ENCODE measurements around the gene CENPP.
A peak's percentile ranks its signal among the peaks of the same experiment; 100 is the strongest.

The CENPP gene

GRCh38 chr9:92496396-92497176 is 170.8 kb downstream of the CENPP start:
- no peak for DNase-seq
- no peak overlapping the region for H3K4me3 ChIP-seq (ENCODE audit: control insufficient read depth in 1 of 7, extremely low read depth in 1 of 7, insufficient read depth in 4 of 7, low read depth in 2 of 7, low read length in 6 of 7)
- 96% methylated on average over 3 of the region's 5 CpGs for WGBS (ENCODE audit: insufficient coverage)
- H3K27me3 ChIP-seq (replicated peaks in 2 of 5; ENCODE audit: control insufficient read depth in 4 of 5, insufficient read depth in 5 of 5, low read length in 4 of 5) = no peaks in the 10 kb centered on the region
- no peaks in the 10 kb centered on the region for H3K4me1 ChIP-seq (ENCODE audit: control extremely low read depth in 1 of 4, control insufficient read depth in 4 of 4, insufficient read depth in 4 of 4, low read length in 3 of 4)
- no peak overlapping the region for H3K27ac ChIP-seq (ENCODE audit: insufficient read depth in 1 of 2, low read depth in 1 of 2, low read length in 2 of 2, poor library complexity in 1 of 2, severe bottlenecking in 2 of 2)
- ChIA-PET POLR2A (no interaction called here), CTCF (no interaction called here)
- no peaks in the 10 kb centered on the region for H3K9me3 ChIP-seq (ENCODE audit: control extremely low read depth in 1 of 5, control insufficient read depth in 4 of 5, insufficient read depth in 2 of 5, low read depth in 1 of 5, low read length in 4 of 5)
- peaks cover 0 to 2% (median 0%) of the 10 kb centered on the region in 4 experiments for H3K36me3 ChIP-seq (ENCODE audit: control insufficient read depth in 4 of 4, insufficient read depth in 4 of 4, low read length in 3 of 4)

- ChIA-PET POLR2A (no interaction called here), CTCF (interaction anchor here (0.7 to 2.6 kb wide), 3 partner anchors 9 to 17 kb away, joined by 3 to 6 read pairs (median 3); partner anchors contain the start of gene ASPN)
- Histone ChIP-seq H3K27me3 (replicated peaks in 2 of 5; ENCODE audit: control insufficient read depth in 4 of 5, insufficient read depth in 5 of 5, low read length in 4 of 5) (no peaks in the 10 kb centered on the region), H3K27ac (ENCODE audit: insufficient read depth in 1 of 2, low read depth in 1 of 2, low read length in 2 of 2, poor library complexity in 1 of 2, severe bottlenecking in 2 of 2) (no peak overlapping the region), H3K9me3 (ENCODE audit: control extremely low read depth in 1 of 5, control insufficient read depth in 4 of 5, insufficient read depth in 2 of 5, low read depth in 1 of 5, low read length in 4 of 5) (no peaks in the 10 kb centered on the region), H3K4me1 (ENCODE audit: control extremely low read depth in 1 of 4, control insufficient read depth in 4 of 4, insufficient read depth in 4 of 4, low read length in 3 of 4) (no peaks in the 10 kb centered on the region), H3K36me3 (ENCODE audit: control insufficient read depth in 4 of 4, insufficient read depth in 4 of 4, low read length in 3 of 4) (no peaks in the 10 kb centered on the region), H3K4me3 (ENCODE audit: control insufficient read depth in 1 of 7, extremely low read depth in 1 of 7, insufficient read depth in 4 of 7, low read depth in 2 of 7, low read length in 6 of 7) (no peak overlapping the region)
- WGBS (ENCODE audit: insufficient coverage) = no CpG with 5 or more reads among the region's 2 CpGs
- DNase-seq = no peak
Measured at GRCh38 chr9:92499701-92500100, 173.9 kb downstream of the CENPP start.

- DNase-seq = no peak
- H3K27me3 ChIP-seq (replicated peaks in 2 of 5; ENCODE audit: control insufficient read depth in 4 of 5, insufficient read depth in 5 of 5, low read length in 4 of 5) = no peaks in the 10 kb centered on the region
- H3K27ac ChIP-seq (ENCODE audit: insufficient read depth in 1 of 2, low read depth in 1 of 2, low read length in 2 of 2, poor library complexity in 1 of 2, severe bottlenecking in 2 of 2) = no peak overlapping the region
- POLR2A ChIA-PET = no interaction called here
- 95% methylated on average over 5 of the region's 5 CpGs for WGBS (ENCODE audit: insufficient coverage)
- no peaks in the 10 kb centered on the region for H3K4me1 ChIP-seq (ENCODE audit: control extremely low read depth in 1 of 4, control insufficient read depth in 4 of 4, insufficient read depth in 4 of 4, low read length in 3 of 4)
- H3K4me3 ChIP-seq (ENCODE audit: control insufficient read depth in 1 of 7, extremely low read depth in 1 of 7, insufficient read depth in 4 of 7, low read depth in 2 of 7, low read length in 6 of 7) = no peak overlapping the region
- H3K9me3 ChIP-seq (ENCODE audit: control extremely low read depth in 1 of 5, control insufficient read depth in 4 of 5, insufficient read depth in 2 of 5, low read depth in 1 of 5, low read length in 4 of 5) = no peaks in the 10 kb centered on the region
- H3K36me3 ChIP-seq (ENCODE audit: control insufficient read depth in 4 of 4, insufficient read depth in 4 of 4, low read length in 3 of 4) = no peaks in the 10 kb centered on the region
- CTCF ChIA-PET = interaction anchor here (1.1 to 2.6 kb wide), 4 partner anchors 14 to 134 kb away, joined by 3 to 7 read pairs (median 4); partner anchors contain the start of gene ASPN
Measured at GRCh38 chr9:92500725-92501124, 175.0 kb downstream of the CENPP start.

GRCh38 chr9:92501671-92502393 is 176.1 kb downstream of the CENPP start:
- Histone ChIP-seq H3K27ac (ENCODE audit: insufficient read depth in 1 of 2, low read depth in 1 of 2, low read length in 2 of 2, poor library complexity in 1 of 2, severe bottlenecking in 2 of 2) (no peak overlapping the region), H3K4me3 (ENCODE audit: control insufficient read depth in 1 of 7, extremely low read depth in 1 of 7, insufficient read depth in 4 of 7, low read depth in 2 of 7, low read length in 6 of 7) (no peak overlapping the region), H3K36me3 (ENCODE audit: control insufficient read depth in 4 of 4, insufficient read depth in 4 of 4, low read length in 3 of 4) (no peaks in the 10 kb centered on the region), H3K9me3 (ENCODE audit: control extremely low read depth in 1 of 5, control insufficient read depth in 4 of 5, insufficient read depth in 2 of 5, low read depth in 1 of 5, low read length in 4 of 5) (no peaks in the 10 kb centered on the region), H3K27me3 (replicated peaks in 2 of 5; ENCODE audit: control insufficient read depth in 4 of 5, insufficient read depth in 5 of 5, low read length in 4 of 5) (no peaks in the 10 kb centered on the region), H3K4me1 (ENCODE audit: control extremely low read depth in 1 of 4, control insufficient read depth in 4 of 4, insufficient read depth in 4 of 4, low read length in 3 of 4) (no peaks in the 10 kb centered on the region)
- ChIA-PET CTCF (interaction anchor here (0.6 to 2.6 kb wide), 6 partner anchors 9 to 174 kb away, joined by 3 to 7 read pairs (median 4); partner anchors contain the start of gene ASPN), POLR2A (no interaction called here)
- DNase-seq = peak; percentile 26 to 54 (median 52)
- 83% methylated on average over 4 of the region's 5 CpGs for WGBS (ENCODE audit: insufficient coverage)

- WGBS (ENCODE audit: insufficient coverage) = no CpG with 5 or more reads among the region's 2 CpGs
- H3K9me3 ChIP-seq (ENCODE audit: control extremely low read depth in 1 of 5, control insufficient read depth in 4 of 5, insufficient read depth in 2 of 5, low read depth in 1 of 5, low read length in 4 of 5) = no peaks in the 10 kb centered on the region
- ChIA-PET CTCF (interaction anchor here (0.6 to 1.2 kb wide), 2 partner anchors 17 to 30 kb away, joined by 3 to 4 read pairs; no protein-coding TSS in a partner anchor), POLR2A (no interaction called here)
- no peak overlapping the region for H3K4me3 ChIP-seq (ENCODE audit: control insufficient read depth in 1 of 7, extremely low read depth in 1 of 7, insufficient read depth in 4 of 7, low read depth in 2 of 7, low read length in 6 of 7)
- H3K36me3 ChIP-seq (ENCODE audit: control insufficient read depth in 4 of 4, insufficient read depth in 4 of 4, low read length in 3 of 4) = no peaks in the 10 kb centered on the region
- peaks cover 0 to 4% (median 0%) of the 10 kb centered on the region in 4 experiments for H3K4me1 ChIP-seq (ENCODE audit: control extremely low read depth in 1 of 4, control insufficient read depth in 4 of 4, insufficient read depth in 4 of 4, low read length in 3 of 4)
- no peak overlapping the region for H3K27ac ChIP-seq (ENCODE audit: insufficient read depth in 1 of 2, low read depth in 1 of 2, low read length in 2 of 2, poor library complexity in 1 of 2, severe bottlenecking in 2 of 2)
- DNase-seq = peak in 2 of 3 donors; percentile 20 to 42
- no peaks in the 10 kb centered on the region for H3K27me3 ChIP-seq (replicated peaks in 2 of 5; ENCODE audit: control insufficient read depth in 4 of 5, insufficient read depth in 5 of 5, low read length in 4 of 5)
Measured at GRCh38 chr9:92503156-92503555, 177.4 kb downstream of the CENPP start.

GRCh38 chr9:92504881-92505280 is 179.1 kb downstream of the CENPP start:
- H3K27ac ChIP-seq (ENCODE audit: insufficient read depth in 1 of 2, low read depth in 1 of 2, low read length in 2 of 2, poor library complexity in 1 of 2, severe bottlenecking in 2 of 2) = no peak overlapping the region
- WGBS (ENCODE audit: insufficient coverage) = 100% methylated on average over 1 of the region's 2 CpGs
- H3K27me3 ChIP-seq (replicated peaks in 2 of 5; ENCODE audit: control insufficient read depth in 4 of 5, insufficient read depth in 5 of 5, low read length in 4 of 5) = no peaks in the 10 kb centered on the region
- H3K36me3 ChIP-seq (ENCODE audit: control insufficient read depth in 4 of 4, insufficient read depth in 4 of 4, low read length in 3 of 4) = no peaks in the 10 kb centered on the region
- DNase-seq = no peak
- H3K9me3 ChIP-seq (ENCODE audit: control extremely low read depth in 1 of 5, control insufficient read depth in 4 of 5, insufficient read depth in 2 of 5, low read depth in 1 of 5, low read length in 4 of 5) = no peaks in the 10 kb centered on the region
- peaks cover 0 to 4% (median 0%) of the 10 kb centered on the region in 4 experiments for H3K4me1 ChIP-seq (ENCODE audit: control extremely low read depth in 1 of 4, control insufficient read depth in 4 of 4, insufficient read depth in 4 of 4, low read length in 3 of 4)
- ChIA-PET POLR2A (no interaction called here), CTCF (interaction anchor here (1.1 to 1.4 kb wide), 2 partner anchors 10 to 85 kb away, joined by 3 read pairs; no protein-coding TSS in a partner anchor)
- H3K4me3 ChIP-seq (ENCODE audit: control insufficient read depth in 1 of 7, extremely low read depth in 1 of 7, insufficient read depth in 4 of 7, low read depth in 2 of 7, low read length in 6 of 7) = no peak overlapping the region

All from common myeloid progenitor, CD34-positive (primary cell).